HepG2 (cell line): ENCODE measurements around the gene SFT2D1. TPM values are rescaled to one million over a fixed set of nuclear protein-coding genes. Genes with fewer than 3 reads are reported as not detected.

ENCODE experiments used
- CREB1 ChIP-seq, 2 experiments: fragments of 450-650 bp in 1 of 2; IDR thresholded peaks; 2 replicates each; pipeline ENCODE4 v1.6.1; 2016 to 2017; ENCODE audit warnings: control low read depth in 1 of 2, mild to moderate bottlenecking in 1 of 2, missing compliant biosample characterization in 1 of 2, missing genetic modification characterization in 1 of 2
- EEA1 ChIP-seq: sonication (generic); formaldehyde crosslinking; IDR thresholded peaks from 2 replicates; pipeline ENCODE4 v1.5.1; 2020; ENCODE audit warnings: mild to moderate bottlenecking, missing genetic modification reagents, borderline replicate concordance
- GLMP ChIP-seq: sonication (generic); formaldehyde crosslinking; IDR thresholded peaks from 2 replicates; pipeline ENCODE4 v1.9.0; 2021; ENCODE audit warnings: missing genetic modification reagents, mild to moderate bottlenecking, borderline replicate concordance
- KLF16 ChIP-seq, 2 experiments: sonication (generic) in 1 of 2; formaldehyde crosslinking in 1 of 2; IDR thresholded peaks; 2 replicates each; pipeline versions ENCODE4 v1.6.1 to v1.8.0; 2016 to 2023; ENCODE audit warnings: missing genetic modification reagents in 2 of 2, missing compliant biosample characterization in 1 of 2
- NR2F1 ChIP-seq, 2 experiments: fragments of 450-650 bp in 1 of 2; formaldehyde crosslinking in 1 of 2; IDR thresholded peaks; 2 replicates each; pipeline versions ENCODE4 v1.5.0 to v1.6.1; 2016 to 2020; ENCODE audit warnings: mild to moderate bottlenecking in 1 of 2, missing compliant biosample characterization in 1 of 2, missing genetic modification reagents in 1 of 2, moderate library complexity in 1 of 2
- REPIN1 ChIP-seq: sonication (generic); formaldehyde crosslinking; IDR thresholded peaks from 2 replicates; pipeline ENCODE4 v1.8.0; 2022; ENCODE audit warnings: missing genetic modification reagents, low read depth, mild to moderate bottlenecking, borderline replicate concordance
- SNRNP70 ChIP-seq: fragments of 200-400 bp; formaldehyde crosslinking; IDR thresholded peaks from 2 replicates; pipeline ENCODE4 v1.6.1; 2017; ENCODE audit warnings: mild to moderate bottlenecking, low read depth, low read length, moderate library complexity
- THAP9 ChIP-seq: sonication (generic); formaldehyde crosslinking; IDR thresholded peaks from 2 replicates; pipeline ENCODE4; 2020; ENCODE audit warnings: missing genetic modification reagents, mild to moderate bottlenecking, borderline replicate concordance
- ZBTB7B ChIP-seq: sonication (generic); formaldehyde crosslinking; IDR thresholded peaks from 2 replicates; pipeline ENCODE4 v1.4.0; 2020; ENCODE audit warnings: missing genetic modification reagents
- ZHX2 ChIP-seq, 2 experiments: sonication (generic) in 1 of 2; formaldehyde crosslinking in 1 of 2; IDR thresholded peaks; 2 replicates each; pipeline versions ENCODE4 v1.6.1 to v1.9.0; 2014 to 2022; ENCODE audit warnings: antibody characterized with exemption in 1 of 2, borderline replicate concordance in 1 of 2, inconsistent platforms in 1 of 2, low read depth in 1 of 2, missing genetic modification reagents in 1 of 2
- ZNF501 ChIP-seq: sonication (generic); formaldehyde crosslinking; IDR thresholded peaks from 2 replicates; pipeline ENCODE4 v1.5.1; 2020; ENCODE audit warnings: mild to moderate bottlenecking, moderate library complexity, missing genetic modification reagents
- ZSCAN31 ChIP-seq: sonication (generic); formaldehyde crosslinking; IDR thresholded peaks from 2 replicates; pipeline ENCODE4 v1.5.0; 2020; ENCODE audit warnings: low read depth, mild to moderate bottlenecking, missing genetic modification reagents
- polyA plus RNA-seq, 8 experiments: library from polyadenylated mRNA; depleted of rRNA in 3 of 8; stranded (reverse) in 7 of 8; unstranded in 1 of 8; fragments of >200 nt; fragmentation: Illumina TruSeq in 4 of 8; extraction: Trizol in 4 of 8; gene quantifications; 2 replicates each; pipeline versions ENCODE4 v1.2.1 to v1.2.3, GENCODE V29; 2011 to 2016; ENCODE audit warnings: low read depth in 4 of 8, missing spikeins in 1 of 8, mixed read lengths in 1 of 8; ENCODE audit not compliant: insufficient read depth in 1 of 8
- total RNA-seq, 5 experiments: library from RNA; depleted of rRNA; stranded (reverse); fragments of >200 nt; fragmentation: Illumina TruSeq; extraction: Trizol; gene quantifications; 2 replicates each; pipeline ENCODE4 v1.2.3, GENCODE V29; 2016; ENCODE audit warnings: low read depth in 1 of 5
- TF ChIP-seq, protein P1 (sequence below): sonication (generic); formaldehyde crosslinking; conservative IDR thresholded peaks from 2 replicates; pipeline ENCODE4 v1.4.0; 2020; ENCODE audit warnings: missing genetic modification reagents

Gene SFT2D1
- total and polyA plus RNA-seq, 2 of the 13 experiments (the other 11 are each of a cell fraction or from before 2014, with no cell fraction given), result 115 to 147 TPM

GRCh38 chr6:166342349-166343149 lies at the start of gene SFT2D1 (continued):
- TF ChIP-seq CREB1 (IDR thresholded peaks at IDR 0.05) (no peak; the same call in 1 of the 2 replicates), CREB1 (CRISPR knock-in tag; IDR thresholded peaks at IDR 0.05) (peak; percentile 74), THAP9 (CRISPR knock-in tag) (peak; percentile 91), EEA1 (CRISPR knock-in tag) (peak; percentile 93; the same call in 1 of the 2 replicates), ZSCAN31 (CRISPR knock-in tag) (peak; percentile 60), ZBTB7B (CRISPR knock-in tag) (peak; percentile 97), GLMP (CRISPR knock-in tag) (peak; percentile 92; the same call in 1 of the 2 replicates), ZNF501 (CRISPR knock-in tag) (peak; percentile 100), ZHX2 (IDR thresholded peaks at IDR 0.05; ENCODE audit: low read depth) (no peak), ZHX2 (CRISPR knock-in tag; IDR thresholded peaks at IDR 0.05; ENCODE audit: borderline replicate concordance) (no peak; the same call in none of the 2 replicates), REPIN1 (peak; percentile 94; the same call in 1 of the 2 replicates), SNRNP70 (no peak), KLF16 (CRISPR knock-in tag; IDR thresholded peaks at IDR 0.05) (peak in 1 of 2 experiments; percentile 94; a peak in 2 of 4 replicates), NR2F1 (CRISPR knock-in tag; IDR thresholded peaks at IDR 0.05) (no peak)
- TF ChIP-seq, protein P1, sequence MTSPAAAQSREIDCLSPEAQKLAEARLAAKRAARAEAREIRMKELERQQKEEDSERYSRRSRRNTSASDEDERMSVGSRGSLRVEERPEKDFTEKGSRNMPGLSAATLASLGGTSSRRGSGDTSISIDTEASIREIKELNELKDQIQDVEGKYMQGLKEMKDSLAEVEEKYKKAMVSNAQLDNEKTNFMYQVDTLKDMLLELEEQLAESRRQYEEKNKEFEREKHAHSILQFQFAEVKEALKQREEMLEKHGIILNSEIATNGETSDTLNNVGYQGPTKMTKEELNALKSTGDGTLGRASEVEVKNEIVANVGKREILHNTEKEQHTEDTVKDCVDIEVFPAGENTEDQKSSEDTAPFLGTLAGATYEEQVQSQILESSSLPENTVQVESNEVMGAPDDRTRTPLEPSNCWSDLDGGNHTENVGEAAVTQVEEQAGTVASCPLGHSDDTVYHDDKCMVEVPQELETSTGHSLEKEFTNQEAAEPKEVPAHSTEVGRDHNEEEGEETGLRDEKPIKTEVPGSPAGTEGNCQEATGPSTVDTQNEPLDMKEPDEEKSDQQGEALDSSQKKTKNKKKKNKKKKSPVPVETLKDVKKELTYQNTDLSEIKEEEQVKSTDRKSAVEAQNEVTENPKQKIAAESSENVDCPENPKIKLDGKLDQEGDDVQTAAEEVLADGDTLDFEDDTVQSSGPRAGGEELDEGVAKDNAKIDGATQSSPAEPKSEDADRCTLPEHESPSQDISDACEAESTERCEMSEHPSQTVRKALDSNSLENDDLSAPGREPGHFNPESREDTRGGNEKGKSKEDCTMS (CRISPR knock-in tag), result no peak
